GM04503 (cell line): Measurements from ENCODE around the gene SRSF8.
A peak's percentile ranks its signal among the peaks of the same experiment; 100 is the strongest.
"Not testable (repeated sequence)": the region's sequence is repeated elsewhere in the genome, so short reads cannot be mapped to it uniquely, and the experiment has no call there.

ENCODE experiments used
- DNase-seq: peaks from one replicate; pipeline ENCODE4 v3.0.0-alpha.2; 2012; ENCODE audit warnings: low read depth

Gene SRSF8

GRCh38 chr11:95066716-95067038, at the start of gene SRSF8:
TSS of gene SRSF8 (plus strand) at chr11:95066919. CDS start at chr11:95067227, 308 bp downstream.
- DNase-seq: no peak

GRCh38 chr11:95021468-95021867, 45.3 kb upstream of the SRSF8 start:
- DNase-seq: not testable (repeated sequence)

GRCh38 chr11:95024958-95025357, 41.8 kb upstream of the SRSF8 start, which contains the start of gene KDM4E:
TSS of gene KDM4E (plus strand) at chr11:95025258. CDS start at chr11:95025558, 300 bp downstream.
- no peak for DNase-seq

DNA sequence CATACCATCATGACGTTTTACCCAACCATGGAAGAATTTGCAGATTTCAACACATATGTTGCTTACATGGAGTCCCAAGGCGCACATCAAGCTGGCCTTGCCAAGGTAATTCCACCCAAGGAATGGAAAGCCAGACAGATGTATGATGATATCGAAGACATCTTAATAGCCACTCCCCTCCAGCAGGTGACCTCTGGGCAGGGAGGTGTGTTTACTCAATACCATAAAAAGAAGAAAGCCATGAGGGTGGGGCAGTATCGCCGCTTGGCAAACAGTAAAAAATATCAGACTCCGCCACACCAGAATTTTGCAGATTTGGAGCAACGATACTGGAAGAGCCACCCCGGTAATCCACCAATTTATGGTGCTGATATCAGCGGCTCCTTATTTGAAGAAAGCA, 41.1 kb upstream of the SRSF8 start:
- not testable (repeated sequence) for DNase-seq

- DNase-seq: no peak
Measured at GRCh38 chr11:95028357-95028756, 38.4 kb upstream of the SRSF8 start.

- DNase-seq: no peak
Measured at GRCh38 chr11:95033051-95033450, 33.7 kb upstream of the SRSF8 start.

- no peak for DNase-seq
Measured at GRCh38 chr11:95035316-95035715, 31.4 kb upstream of the SRSF8 start.

GRCh38 chr11:95037356-95038035, 29.2 kb upstream of the SRSF8 start:
- DNase-seq: not testable (repeated sequence)

GRCh38 chr11:95042239-95042638, 24.5 kb upstream of the SRSF8 start:
- DNase-seq: no peak

GRCh38 chr11:95042906-95043305, 23.8 kb upstream of the SRSF8 start:
- no peak for DNase-seq

- no peak for DNase-seq
Measured at GRCh38 chr11:95044010-95044409, 22.7 kb upstream of the SRSF8 start.

DNA sequence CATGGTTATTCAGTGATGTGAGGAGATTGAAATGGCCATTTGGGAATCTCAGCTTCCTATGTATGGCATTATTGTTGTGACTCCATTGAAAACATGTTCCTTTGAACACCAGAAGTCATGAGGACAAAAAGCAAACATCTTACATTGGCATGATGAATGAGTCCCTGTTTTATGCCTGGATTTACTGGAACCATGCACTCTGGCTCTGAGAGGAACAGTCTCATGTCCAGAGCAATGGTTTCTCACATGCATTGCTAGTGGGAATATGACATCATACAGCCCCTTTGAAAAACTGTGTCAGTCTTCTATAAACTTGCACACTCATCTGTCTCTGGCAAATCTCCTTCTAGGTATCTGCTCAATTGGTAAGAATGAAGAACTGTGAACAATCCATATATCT, 20.9 kb upstream of the SRSF8 start:
- no peak for DNase-seq

DNA sequence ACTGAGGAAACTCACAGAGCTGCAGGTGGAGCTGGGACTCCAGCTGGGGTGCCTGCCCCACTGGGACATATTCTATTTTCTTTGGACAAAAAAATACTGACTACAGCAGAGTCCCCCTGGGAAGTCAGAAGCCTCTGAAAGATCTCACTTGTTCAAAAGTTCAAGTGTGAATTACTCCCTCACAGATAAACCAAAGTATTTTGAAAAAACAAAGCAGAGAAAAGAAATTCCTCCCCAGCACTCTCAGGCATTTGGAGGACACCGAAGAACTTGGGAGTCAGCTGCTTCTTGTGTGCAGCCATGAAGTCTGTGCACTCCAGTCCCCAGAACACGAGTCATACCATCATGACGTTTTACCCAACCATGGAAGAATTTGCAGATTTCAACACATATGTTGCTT, 17.6 kb upstream of the SRSF8 start, which contains the start of gene KDM4F:
KDM4F (plus strand) TSS at position 301 of the 400 bp plus-strand sequence.
- DNase-seq: not testable (repeated sequence)

GRCh38 chr11:95050595-95051202, 16.0 kb upstream of the SRSF8 start:
- no peak for DNase-seq

DNA sequence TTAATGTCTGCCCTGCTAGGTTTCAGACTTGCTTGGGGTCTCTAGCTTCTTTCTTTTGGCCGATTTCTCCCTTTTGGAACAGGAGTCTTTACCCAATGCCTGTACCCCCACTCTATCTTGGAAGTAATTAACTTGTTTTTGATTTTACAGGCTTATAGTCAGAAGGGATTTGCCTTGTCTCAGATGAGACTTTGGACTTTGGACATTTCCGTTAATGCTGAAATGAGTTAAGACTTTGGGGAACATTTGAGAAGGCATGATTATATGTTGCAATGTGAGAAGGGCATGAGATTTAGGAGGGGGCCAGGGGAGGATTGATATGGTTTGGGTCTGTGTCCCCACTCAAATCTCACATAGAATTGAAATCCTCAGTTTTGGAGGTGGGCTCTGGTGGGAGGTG, 12.4 kb upstream of the SRSF8 start:
- DNase-seq: no peak

GRCh38 chr11:95055283-95055897, 11.3 kb upstream of the SRSF8 start:
- DNase-seq: no peak

DNA sequence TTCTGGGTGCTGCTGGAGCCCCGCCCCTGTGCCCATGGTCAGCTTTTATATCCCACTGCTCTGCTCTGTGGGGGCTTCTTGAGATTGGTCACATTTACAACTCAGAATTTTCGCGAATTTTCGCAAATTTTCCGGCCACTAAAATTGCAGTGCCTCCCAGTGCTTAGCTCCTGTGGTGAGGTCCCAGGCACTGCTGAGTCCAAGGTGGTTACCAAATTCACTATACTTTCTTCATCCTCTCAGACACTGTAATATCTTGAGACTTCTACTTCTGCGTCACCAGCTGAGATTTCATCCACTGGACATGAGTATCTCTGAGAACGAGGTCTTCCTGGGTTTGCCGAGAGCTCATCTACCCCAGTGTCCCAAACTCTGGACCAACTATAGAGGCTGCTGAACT, 8.8 kb upstream of the SRSF8 start:
- DNase-seq: no peak

DNA sequence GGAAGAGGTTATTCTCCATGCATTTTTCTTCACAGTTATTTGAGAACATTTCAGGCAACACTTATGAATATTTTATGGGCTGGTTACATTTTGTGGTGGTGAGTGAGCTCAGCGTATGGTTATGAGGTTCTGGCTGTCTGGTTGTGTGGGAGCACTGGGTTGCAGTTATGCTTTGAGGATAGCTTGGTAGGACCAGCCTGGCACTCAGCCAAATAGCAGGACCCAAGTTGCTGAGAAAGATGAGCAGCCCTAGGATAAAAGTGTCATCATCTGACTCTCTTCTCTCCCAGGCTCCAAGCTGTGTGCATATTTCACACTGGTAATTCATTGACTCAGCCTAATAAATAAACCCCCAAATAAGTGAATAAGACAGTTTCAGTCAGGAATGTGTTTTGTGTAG, 8.1 kb upstream of the SRSF8 start:
- DNase-seq: no peak

- no peak for DNase-seq
Measured at GRCh38 chr11:95059046-95059445, 7.7 kb upstream of the SRSF8 start.

DNA sequence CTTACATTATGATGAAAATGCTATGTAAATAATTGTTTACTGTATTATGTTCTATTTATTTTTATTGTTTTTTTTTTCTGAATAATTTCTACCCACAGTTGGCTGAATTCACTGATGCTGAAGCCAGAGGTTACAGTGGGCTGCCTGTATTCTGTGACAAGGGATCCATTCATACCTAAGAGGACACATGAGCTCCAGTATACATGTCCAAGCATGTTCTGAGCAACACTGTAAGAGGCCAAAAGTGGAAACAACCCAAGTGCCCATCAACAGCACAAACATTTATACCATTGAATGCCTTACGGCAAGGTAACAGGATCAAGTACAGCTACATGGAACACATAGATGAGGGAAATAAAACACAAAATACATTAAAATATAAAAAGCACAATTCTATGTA, 1.4 kb upstream of the SRSF8 start:
- no peak for DNase-seq

DNA sequence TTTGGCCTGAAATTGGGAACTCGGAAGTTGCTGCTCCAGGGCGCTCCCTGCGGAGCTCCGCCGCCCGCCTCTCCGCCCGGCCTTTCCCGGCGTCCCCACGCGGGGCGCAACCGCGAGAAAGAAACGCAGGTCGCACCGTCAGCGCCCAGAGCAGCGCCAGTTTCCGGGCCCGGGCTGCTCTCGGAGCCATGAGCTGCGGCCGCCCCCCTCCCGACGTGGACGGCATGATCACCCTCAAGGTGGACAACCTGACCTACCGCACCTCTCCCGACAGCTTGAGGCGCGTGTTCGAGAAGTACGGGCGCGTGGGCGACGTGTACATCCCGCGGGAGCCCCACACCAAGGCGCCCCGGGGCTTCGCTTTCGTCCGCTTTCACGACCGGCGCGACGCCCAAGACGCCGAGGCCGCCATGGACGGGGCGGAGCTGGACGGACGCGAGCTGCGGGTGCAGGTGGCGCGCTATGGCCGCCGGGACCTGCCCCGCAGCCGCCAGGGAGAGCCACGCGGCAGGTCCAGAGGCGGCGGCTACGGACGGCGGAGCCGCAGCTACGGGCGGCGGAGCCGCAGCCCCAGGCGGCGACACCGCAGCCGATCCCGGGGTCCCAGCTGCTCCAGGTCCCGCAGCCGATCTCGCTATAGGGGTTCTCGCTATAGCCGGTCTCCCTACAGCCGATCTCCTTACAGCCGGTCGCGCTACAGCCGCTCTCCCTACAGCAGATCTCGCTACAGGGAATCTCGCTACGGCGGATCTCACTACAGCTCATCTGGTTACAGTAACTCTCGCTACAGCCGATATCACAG, 521 bp downstream of the SRSF8 start:
- peak; percentile 25 for DNase-seq

GRCh38 chr11:95067841-95068219, 1.1 kb downstream of the SRSF8 start:
- DNase-seq: no peak

GRCh38 chr11:95068549-95068948, 1.8 kb downstream of the SRSF8 start:
- DNase-seq: peak; percentile 87
